Omental fat pad (tissue), 4 donors: ENCODE measurements around the gene IFIT1. TPM values are rescaled to one million over a fixed set of nuclear protein-coding genes. Genes with fewer than 3 reads are reported as not detected.
A peak's percentile ranks its signal among the peaks of the same experiment; 100 is the strongest.
"Not testable (repeated sequence)": the region's sequence is repeated elsewhere in the genome, so short reads cannot be mapped to it uniquely, and the experiment has no call there.

ENCODE experiments used
- ATAC-seq: fragments of 150-250 bp; one replicate; pipeline ENCODE4 v1.9.1; 2016; ENCODE audit warnings: mild to moderate bottlenecking, moderate library complexity; ENCODE audit not compliant: low FRiP score
- DNase-seq: peaks from one replicate; pipeline ENCODE4 v3.0.0-alpha.2; 2019; ENCODE audit warnings: low spot score
- CTCF ChIP-seq, 3 donors: fragments of 450-650 bp; IDR thresholded peaks; one replicate each; pipeline ENCODE4 v1.5.1; 2016 to 2017; ENCODE audit warnings: antibody characterized with exemption in 3 of 3, mild to moderate bottlenecking in 3 of 3, moderate library complexity in 2 of 3
- total RNA-seq, 4 donors: library from RNA; depleted of rRNA; stranded (reverse); fragments of >200 nt; gene quantifications; one replicate each; pipeline ENCODE4 v1.1.0, GENCODE V29; 2016

Gene IFIT1
- total RNA-seq, 4 donors from 2014 or later = 8.1 to 30.9 (median 11.6) TPM

DNA sequence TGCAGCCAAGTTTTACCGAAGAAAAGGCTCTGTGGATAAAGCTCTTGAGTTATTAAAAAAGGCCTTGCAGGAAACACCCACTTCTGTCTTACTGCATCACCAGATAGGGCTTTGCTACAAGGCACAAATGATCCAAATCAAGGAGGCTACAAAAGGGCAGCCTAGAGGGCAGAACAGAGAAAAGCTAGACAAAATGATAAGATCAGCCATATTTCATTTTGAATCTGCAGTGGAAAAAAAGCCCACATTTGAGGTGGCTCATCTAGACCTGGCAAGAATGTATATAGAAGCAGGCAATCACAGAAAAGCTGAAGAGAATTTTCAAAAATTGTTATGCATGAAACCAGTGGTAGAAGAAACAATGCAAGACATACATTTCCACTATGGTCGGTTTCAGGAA lies 10.6 kb downstream of the IFIT1 start:
- no peak for ATAC-seq
- TF ChIP-seq CTCF (IDR thresholded peaks at IDR 0.05) = no peak
- DNase-seq = no peak

- TF ChIP-seq CTCF (IDR thresholded peaks at IDR 0.05) = no peak
- ATAC-seq (no peak), DNase-seq (no peak)
These were observed 12.0 kb downstream of the IFIT1 start for GRCh38 chr10:89404104-89405047.

GRCh38 chr10:89406178-89406577 lies 13.8 kb downstream of the IFIT1 start:
- ATAC-seq, DNase-seq: not testable (repeated sequence)

DNA sequence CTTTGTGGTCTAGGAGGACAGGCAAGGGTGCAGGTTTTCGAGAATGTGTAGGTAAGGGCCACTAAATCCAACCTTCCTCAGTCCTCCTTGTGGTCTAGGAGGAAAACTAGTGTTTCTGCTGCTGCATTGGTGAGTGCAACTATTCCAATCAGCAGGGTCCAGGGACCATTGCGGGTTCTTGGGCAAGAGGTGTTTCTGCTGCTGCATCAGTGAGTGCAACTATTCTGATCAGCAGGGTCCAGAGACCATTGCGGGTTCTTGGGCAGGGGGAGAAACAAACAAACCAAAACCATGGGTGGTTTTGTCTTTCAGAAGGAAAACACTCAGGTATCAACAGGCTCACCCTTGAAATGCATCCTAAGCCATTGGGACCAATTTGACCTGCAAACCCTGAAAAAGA lies 15.4 kb downstream of the IFIT1 start:
- DNase-seq = not testable (repeated sequence)

GRCh38 chr10:89409282-89409681 lies 16.9 kb downstream of the IFIT1 start:
- not testable (repeated sequence) for ATAC-seq, DNase-seq

More for the DNA sequence above, 15.4 kb downstream of the IFIT1 start:
- ATAC-seq = not testable (repeated sequence)

- not testable (repeated sequence) for ATAC-seq, DNase-seq
These were observed 18.1 kb downstream of the IFIT1 start for GRCh38 chr10:89410551-89410950.

DNA sequence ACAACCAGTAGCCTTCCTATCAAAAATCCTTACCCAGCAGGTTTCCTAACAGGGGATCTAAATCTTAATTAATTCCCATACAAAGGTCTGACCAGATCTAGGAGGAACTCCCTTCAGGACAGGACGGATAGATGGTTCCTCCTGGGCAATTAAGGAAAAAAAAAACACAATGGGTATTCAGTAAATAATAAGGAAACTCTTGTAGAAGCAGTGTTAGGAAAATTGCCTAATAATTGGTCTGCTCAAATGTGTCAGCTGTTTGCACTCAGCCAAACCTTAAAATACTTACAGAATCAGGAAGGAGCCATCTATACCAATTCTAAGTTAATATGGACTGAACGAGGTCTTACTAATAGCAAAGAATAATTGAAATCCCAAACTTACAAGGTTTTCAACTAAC lies 18.7 kb downstream of the IFIT1 start:
- not testable (repeated sequence) for ATAC-seq, DNase-seq

DNA sequence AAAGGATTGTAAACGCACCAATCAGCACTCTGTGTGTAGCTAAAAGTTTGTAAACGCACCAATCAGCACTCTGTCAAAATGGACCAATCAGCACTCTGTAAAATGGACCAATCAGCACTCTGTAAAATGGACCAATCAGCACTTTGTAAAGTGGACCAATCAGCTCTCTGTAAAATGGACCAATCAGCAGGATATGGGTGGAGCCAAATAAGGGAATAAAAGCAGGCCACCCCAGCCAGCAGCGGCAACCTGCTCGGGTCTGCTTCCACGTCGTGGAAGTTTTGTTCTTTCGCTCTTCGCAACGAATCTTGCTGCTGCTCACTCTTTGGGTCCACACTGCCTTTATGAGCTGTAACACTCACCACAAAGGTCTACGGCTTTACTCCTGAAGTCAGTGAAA lies 19.9 kb downstream of the IFIT1 start:
- not testable (repeated sequence) for ATAC-seq, DNase-seq

DNA sequence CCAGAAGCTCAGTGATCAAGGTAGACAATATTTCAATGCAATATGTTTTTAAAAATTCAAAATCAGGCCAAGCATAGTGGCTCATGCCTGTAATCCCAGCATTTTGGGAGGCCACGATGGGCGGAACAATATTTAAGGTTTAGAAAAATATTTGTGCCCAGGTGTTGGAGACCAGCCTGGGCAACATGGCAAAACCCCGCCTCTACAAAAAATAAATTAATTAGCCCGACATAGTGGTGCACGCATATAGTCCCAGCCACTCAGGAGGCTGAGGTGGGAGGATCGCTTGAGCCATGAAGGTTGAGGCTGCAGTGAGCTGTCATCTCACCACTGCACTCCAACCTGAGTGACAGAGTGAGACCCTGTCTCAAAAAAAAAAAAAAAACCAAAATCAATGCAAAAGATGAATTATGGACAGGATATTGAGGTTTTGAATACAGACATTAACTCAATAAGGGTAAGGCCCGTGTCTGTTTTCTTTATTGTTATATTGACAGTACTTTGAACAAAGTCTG lies 21.0 kb downstream of the IFIT1 start:
- TF ChIP-seq CTCF (IDR thresholded peaks at IDR 0.05) = no peak
- ATAC-seq (no peak), DNase-seq (no peak)

GRCh38 chr10:89414146-89414878 lies 21.9 kb downstream of the IFIT1 start, which contains the start of gene IFIT5:
TSS of gene IFIT5 (plus strand) at chr10:89414568. CDS start at chr10:89414799, 231 bp downstream.
- DNase-seq = no peak
- no peak for TF ChIP-seq CTCF (IDR thresholded peaks at IDR 0.05)
- peak; percentile 80 for ATAC-seq
